HepG2 (cell line): ENCODE results near the gene FSD2. TPM values are rescaled to one million over a fixed set of nuclear protein-coding genes. Genes with fewer than 3 reads are reported as not detected.

Source experiments
- ATF7-NPFF ChIP-seq: sonication (generic); formaldehyde crosslinking; IDR thresholded peaks from 2 replicates; pipeline ENCODE4 v1.8.1; 2023; ENCODE audit warnings: mild to moderate bottlenecking, low read depth, missing genetic modification reagents, moderate library complexity
- DR1 ChIP-seq: sonication (generic); formaldehyde crosslinking; IDR thresholded peaks from 2 replicates; pipeline ENCODE4 v1.8.0; 2021; ENCODE audit warnings: mild to moderate bottlenecking, missing genetic modification reagents, inconsistent platforms
- KAT8 ChIP-seq: IDR thresholded peaks from 2 replicates; pipeline ENCODE4 v1.6.1; 2016; ENCODE audit warnings: missing genetic modification reagents, missing compliant biosample characterization
- NR2F1 ChIP-seq, 2 experiments: fragments of 450-650 bp in 1 of 2; formaldehyde crosslinking in 1 of 2; IDR thresholded peaks; 2 replicates each; pipeline versions ENCODE4 v1.5.0 to v1.6.1; 2016 to 2020; ENCODE audit warnings: mild to moderate bottlenecking in 1 of 2, missing compliant biosample characterization in 1 of 2, missing genetic modification reagents in 1 of 2, moderate library complexity in 1 of 2
- SMAD1 ChIP-seq: sonication (generic); formaldehyde crosslinking; IDR thresholded peaks from 2 replicates; pipeline ENCODE4 v1.4.0; 2020; ENCODE audit warnings: missing genetic modification reagents, low read depth, mild to moderate bottlenecking, borderline replicate concordance
- SOX13 ChIP-seq, 3 experiments: fragments of 450-650 bp in 1 of 3; sonication (generic) in 1 of 3; formaldehyde crosslinking in 1 of 3; IDR thresholded peaks in 2 of 3; conservative IDR thresholded peaks in 1 of 3; 2 replicates each; pipeline versions ENCODE4 v1.5.0 to v1.6.1; 2016 to 2020; ENCODE audit warnings: antibody characterized with exemption in 1 of 3, mild to moderate bottlenecking in 1 of 3, missing compliant biosample characterization in 1 of 3, missing genetic modification reagents in 1 of 3, moderate library complexity in 1 of 3
- STAT5B ChIP-seq: sonication (generic); formaldehyde crosslinking; IDR thresholded peaks from 2 replicates; pipeline ENCODE4 v1.4.0; 2020; ENCODE audit warnings: missing genetic modification reagents
- TGIF2 ChIP-seq: IDR thresholded peaks from 2 replicates; pipeline ENCODE4 v1.6.1; 2016; ENCODE audit warnings: control low read depth, missing compliant biosample characterization
- XBP1 ChIP-seq: sonication (generic); formaldehyde crosslinking; IDR thresholded peaks from 2 replicates; pipeline ENCODE4 v1.5.0; 2020; ENCODE audit warnings: missing genetic modification reagents
- ZHX1 ChIP-seq: sonication (generic); formaldehyde crosslinking; IDR thresholded peaks from 2 replicates; pipeline ENCODE4 v1.8.1; 2022; ENCODE audit warnings: low read depth, mild to moderate bottlenecking, missing genetic modification reagents
- ZNF577 ChIP-seq: sonication (generic); formaldehyde crosslinking; IDR thresholded peaks from 2 replicates; pipeline ENCODE4 v1.4.0; 2020; ENCODE audit warnings: mild to moderate bottlenecking, low read depth, missing genetic modification reagents, borderline replicate concordance
- ZNF615 ChIP-seq: sonication (generic); formaldehyde crosslinking; IDR thresholded peaks from 2 replicates; pipeline ENCODE4 v1.5.0; 2020; ENCODE audit warnings: mild to moderate bottlenecking, missing genetic modification reagents, borderline replicate concordance
- ZNF709 ChIP-seq: sonication (generic); formaldehyde crosslinking; IDR thresholded peaks from 2 replicates; pipeline ENCODE4 v1.5.0; 2020; ENCODE audit warnings: mild to moderate bottlenecking, missing genetic modification reagents
- polyA plus RNA-seq, 8 experiments: library from polyadenylated mRNA; depleted of rRNA in 3 of 8; stranded (reverse) in 7 of 8; unstranded in 1 of 8; fragments of >200 nt; fragmentation: Illumina TruSeq in 4 of 8; extraction: Trizol in 4 of 8; gene quantifications; 2 replicates each; pipeline versions ENCODE4 v1.2.1 to v1.2.3, GENCODE V29; 2011 to 2016; ENCODE audit warnings: low read depth in 4 of 8, missing spikeins in 1 of 8, mixed read lengths in 1 of 8; ENCODE audit not compliant: insufficient read depth in 1 of 8
- total RNA-seq, 5 experiments: library from RNA; depleted of rRNA; stranded (reverse); fragments of >200 nt; fragmentation: Illumina TruSeq; extraction: Trizol; gene quantifications; 2 replicates each; pipeline ENCODE4 v1.2.3, GENCODE V29; 2016; ENCODE audit warnings: low read depth in 1 of 5
- TF ChIP-seq, protein P1 (sequence below), 2 experiments: IDR thresholded peaks; 2 replicates each; pipeline ENCODE4 v1.6.1; 2011 to 2012; ENCODE audit warnings: low read length in 2 of 2, borderline replicate concordance in 1 of 2, low read depth in 1 of 2, mild to moderate bottlenecking in 1 of 2, moderate library complexity in 1 of 2
- TF ChIP-seq, protein P2 (sequence below): sonication (generic); formaldehyde crosslinking; IDR thresholded peaks from 2 replicates; pipeline ENCODE4 v1.5.1; 2020; ENCODE audit warnings: mild to moderate bottlenecking, missing genetic modification reagents, borderline replicate concordance

FSD2 gene
- total and polyA plus RNA-seq, 2 of the 13 experiments (the other 11 are each of a cell fraction or from before 2014, with no cell fraction given), result not detected

GRCh38 chr15:82709421-82710207, 96.3 kb downstream of the FSD2 start, which contains the start of gene AP3B2 (continued):
- TF ChIP-seq ZNF577 (CRISPR knock-in tag), result no peak
- TF ChIP-seq SOX13 (IDR thresholded peaks at IDR 0.05), result no peak
- TF ChIP-seq SOX13 (CRISPR knock-in tag; conservative IDR thresholded peaks at IDR 0.05 in 1 of 2, IDR thresholded peaks at IDR 0.05 in 1 of 2), result peak in 1 of 2 experiments; percentile 10; a peak in 1 of 4 replicates
- no peak for TF ChIP-seq DR1 (CRISPR knock-in tag)
- TF ChIP-seq, protein P1, sequence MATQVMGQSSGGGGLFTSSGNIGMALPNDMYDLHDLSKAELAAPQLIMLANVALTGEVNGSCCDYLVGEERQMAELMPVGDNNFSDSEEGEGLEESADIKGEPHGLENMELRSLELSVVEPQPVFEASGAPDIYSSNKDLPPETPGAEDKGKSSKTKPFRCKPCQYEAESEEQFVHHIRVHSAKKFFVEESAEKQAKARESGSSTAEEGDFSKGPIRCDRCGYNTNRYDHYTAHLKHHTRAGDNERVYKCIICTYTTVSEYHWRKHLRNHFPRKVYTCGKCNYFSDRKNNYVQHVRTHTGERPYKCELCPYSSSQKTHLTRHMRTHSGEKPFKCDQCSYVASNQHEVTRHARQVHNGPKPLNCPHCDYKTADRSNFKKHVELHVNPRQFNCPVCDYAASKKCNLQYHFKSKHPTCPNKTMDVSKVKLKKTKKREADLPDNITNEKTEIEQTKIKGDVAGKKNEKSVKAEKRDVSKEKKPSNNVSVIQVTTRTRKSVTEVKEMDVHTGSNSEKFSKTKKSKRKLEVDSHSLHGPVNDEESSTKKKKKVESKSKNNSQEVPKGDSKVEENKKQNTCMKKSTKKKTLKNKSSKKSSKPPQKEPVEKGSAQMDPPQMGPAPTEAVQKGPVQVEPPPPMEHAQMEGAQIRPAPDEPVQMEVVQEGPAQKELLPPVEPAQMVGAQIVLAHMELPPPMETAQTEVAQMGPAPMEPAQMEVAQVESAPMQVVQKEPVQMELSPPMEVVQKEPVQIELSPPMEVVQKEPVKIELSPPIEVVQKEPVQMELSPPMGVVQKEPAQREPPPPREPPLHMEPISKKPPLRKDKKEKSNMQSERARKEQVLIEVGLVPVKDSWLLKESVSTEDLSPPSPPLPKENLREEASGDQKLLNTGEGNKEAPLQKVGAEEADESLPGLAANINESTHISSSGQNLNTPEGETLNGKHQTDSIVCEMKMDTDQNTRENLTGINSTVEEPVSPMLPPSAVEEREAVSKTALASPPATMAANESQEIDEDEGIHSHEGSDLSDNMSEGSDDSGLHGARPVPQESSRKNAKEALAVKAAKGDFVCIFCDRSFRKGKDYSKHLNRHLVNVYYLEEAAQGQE (IDR thresholded peaks at IDR 0.05; ENCODE audit: borderline replicate concordance in 1 of 2, low read depth in 1 of 2, low read length in 2 of 2), result peak; percentile 86 to 93
- TF ChIP-seq ZHX1 (CRISPR knock-in tag), result no peak
- no peak for TF ChIP-seq XBP1 (CRISPR knock-in tag)
- no peak for TF ChIP-seq NR2F1 (CRISPR knock-in tag; IDR thresholded peaks at IDR 0.05)
- TF ChIP-seq TGIF2 (CRISPR knock-in tag), result no peak
- TF ChIP-seq STAT5B (CRISPR knock-in tag), result no peak
- peak; percentile 75; the same call in 1 of the 2 replicates for TF ChIP-seq ATF7-NPFF
- TF ChIP-seq, protein P2, sequence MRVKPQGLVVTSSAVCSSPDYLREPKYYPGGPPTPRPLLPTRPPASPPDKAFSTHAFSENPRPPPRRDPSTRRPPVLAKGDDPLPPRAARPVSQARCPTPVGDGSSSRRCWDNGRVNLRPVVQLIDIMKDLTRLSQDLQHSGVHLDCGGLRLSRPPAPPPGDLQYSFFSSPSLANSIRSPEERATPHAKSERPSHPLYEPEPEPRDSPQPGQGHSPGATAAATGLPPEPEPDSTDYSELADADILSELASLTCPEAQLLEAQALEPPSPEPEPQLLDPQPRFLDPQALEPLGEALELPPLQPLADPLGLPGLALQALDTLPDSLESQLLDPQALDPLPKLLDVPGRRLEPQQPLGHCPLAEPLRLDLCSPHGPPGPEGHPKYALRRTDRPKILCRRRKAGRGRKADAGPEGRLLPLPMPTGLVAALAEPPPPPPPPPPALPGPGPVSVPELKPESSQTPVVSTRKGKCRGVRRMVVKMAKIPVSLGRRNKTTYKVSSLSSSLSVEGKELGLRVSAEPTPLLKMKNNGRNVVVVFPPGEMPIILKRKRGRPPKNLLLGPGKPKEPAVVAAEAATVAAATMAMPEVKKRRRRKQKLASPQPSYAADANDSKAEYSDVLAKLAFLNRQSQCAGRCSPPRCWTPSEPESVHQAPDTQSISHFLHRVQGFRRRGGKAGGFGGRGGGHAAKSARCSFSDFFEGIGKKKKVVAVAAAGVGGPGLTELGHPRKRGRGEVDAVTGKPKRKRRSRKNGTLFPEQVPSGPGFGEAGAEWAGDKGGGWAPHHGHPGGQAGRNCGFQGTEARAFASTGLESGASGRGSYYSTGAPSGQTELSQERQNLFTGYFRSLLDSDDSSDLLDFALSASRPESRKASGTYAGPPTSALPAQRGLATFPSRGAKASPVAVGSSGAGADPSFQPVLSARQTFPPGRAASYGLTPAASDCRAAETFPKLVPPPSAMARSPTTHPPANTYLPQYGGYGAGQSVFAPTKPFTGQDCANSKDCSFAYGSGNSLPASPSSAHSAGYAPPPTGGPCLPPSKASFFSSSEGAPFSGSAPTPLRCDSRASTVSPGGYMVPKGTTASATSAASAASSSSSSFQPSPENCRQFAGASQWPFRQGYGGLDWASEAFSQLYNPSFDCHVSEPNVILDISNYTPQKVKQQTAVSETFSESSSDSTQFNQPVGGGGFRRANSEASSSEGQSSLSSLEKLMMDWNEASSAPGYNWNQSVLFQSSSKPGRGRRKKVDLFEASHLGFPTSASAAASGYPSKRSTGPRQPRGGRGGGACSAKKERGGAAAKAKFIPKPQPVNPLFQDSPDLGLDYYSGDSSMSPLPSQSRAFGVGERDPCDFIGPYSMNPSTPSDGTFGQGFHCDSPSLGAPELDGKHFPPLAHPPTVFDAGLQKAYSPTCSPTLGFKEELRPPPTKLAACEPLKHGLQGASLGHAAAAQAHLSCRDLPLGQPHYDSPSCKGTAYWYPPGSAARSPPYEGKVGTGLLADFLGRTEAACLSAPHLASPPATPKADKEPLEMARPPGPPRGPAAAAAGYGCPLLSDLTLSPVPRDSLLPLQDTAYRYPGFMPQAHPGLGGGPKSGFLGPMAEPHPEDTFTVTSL (CRISPR knock-in tag), result no peak
- no peak; the same call in 1 of the 2 replicates for TF ChIP-seq KAT8 (CRISPR knock-in tag)
- TF ChIP-seq ZNF709 (CRISPR knock-in tag), result 0 out of 2 replicates have a peak, but pooled peaks have one; percentile 54
- TF ChIP-seq SMAD1 (CRISPR knock-in tag), result no peak
- no peak for TF ChIP-seq ZNF615 (CRISPR knock-in tag)
